HepG2 (cell line): ENCODE measurements around the gene APRT. TPM values are rescaled to one million over a fixed set of nuclear protein-coding genes. Genes with fewer than 3 reads are reported as not detected.

Experiments used
- ARID5B ChIP-seq: IDR thresholded peaks from 2 replicates; pipeline ENCODE4 v1.4.0; 2020; ENCODE audit warnings: mild to moderate bottlenecking, missing genetic modification reagents
- ATF6 ChIP-seq: sonication (generic); formaldehyde crosslinking; conservative IDR thresholded peaks from 2 replicates; pipeline ENCODE4 v1.4.0; 2020; ENCODE audit warnings: missing genetic modification reagents
- EED ChIP-seq: sonication (generic); formaldehyde crosslinking; IDR thresholded peaks from 2 replicates; pipeline ENCODE4 v1.5.0; 2020; ENCODE audit warnings: mild to moderate bottlenecking, missing genetic modification reagents
- NR3C1 ChIP-seq: sonication (generic); formaldehyde crosslinking; IDR thresholded peaks from 2 replicates; pipeline ENCODE4 v1.4.0; 2020; ENCODE audit warnings: missing genetic modification reagents
- SMYD3 ChIP-seq: sonication (generic); formaldehyde crosslinking; IDR thresholded peaks from 2 replicates; pipeline ENCODE4 v1.8.1; 2023; ENCODE audit warnings: mild to moderate bottlenecking, missing genetic modification reagents
- ZBTB4 ChIP-seq: sonication (generic); formaldehyde crosslinking; IDR thresholded peaks from 2 replicates; pipeline ENCODE4 v1.4.0; 2020; ENCODE audit warnings: missing genetic modification reagents, mild to moderate bottlenecking, borderline replicate concordance
- ZMYM3 ChIP-seq: sonication (generic); formaldehyde crosslinking; IDR thresholded peaks from 2 replicates; pipeline ENCODE4 v1.5.1; 2020; ENCODE audit warnings: mild to moderate bottlenecking, missing genetic modification reagents
- polyA plus RNA-seq, 8 experiments: library from polyadenylated mRNA; depleted of rRNA in 3 of 8; stranded (reverse) in 7 of 8; unstranded in 1 of 8; fragments of >200 nt; fragmentation: Illumina TruSeq in 4 of 8; extraction: Trizol in 4 of 8; gene quantifications; 2 replicates each; pipeline versions ENCODE4 v1.2.1 to v1.2.3, GENCODE V29; 2011 to 2016; ENCODE audit warnings: low read depth in 4 of 8, missing spikeins in 1 of 8, mixed read lengths in 1 of 8; ENCODE audit not compliant: insufficient read depth in 1 of 8
- total RNA-seq, 5 experiments: library from RNA; depleted of rRNA; stranded (reverse); fragments of >200 nt; fragmentation: Illumina TruSeq; extraction: Trizol; gene quantifications; 2 replicates each; pipeline ENCODE4 v1.2.3, GENCODE V29; 2016; ENCODE audit warnings: low read depth in 1 of 5
- TF ChIP-seq, protein P1 (sequence below): sonication (generic); formaldehyde crosslinking; IDR thresholded peaks from 2 replicates; pipeline ENCODE4 v1.8.1; 2023; ENCODE audit warnings: missing genetic modification reagents, mild to moderate bottlenecking, borderline replicate concordance

The APRT gene
- total and polyA plus RNA-seq, 2 of the 13 experiments (the other 11 are each of a cell fraction or from before 2014, with no cell fraction given) = 155 to 242 TPM

DNA sequence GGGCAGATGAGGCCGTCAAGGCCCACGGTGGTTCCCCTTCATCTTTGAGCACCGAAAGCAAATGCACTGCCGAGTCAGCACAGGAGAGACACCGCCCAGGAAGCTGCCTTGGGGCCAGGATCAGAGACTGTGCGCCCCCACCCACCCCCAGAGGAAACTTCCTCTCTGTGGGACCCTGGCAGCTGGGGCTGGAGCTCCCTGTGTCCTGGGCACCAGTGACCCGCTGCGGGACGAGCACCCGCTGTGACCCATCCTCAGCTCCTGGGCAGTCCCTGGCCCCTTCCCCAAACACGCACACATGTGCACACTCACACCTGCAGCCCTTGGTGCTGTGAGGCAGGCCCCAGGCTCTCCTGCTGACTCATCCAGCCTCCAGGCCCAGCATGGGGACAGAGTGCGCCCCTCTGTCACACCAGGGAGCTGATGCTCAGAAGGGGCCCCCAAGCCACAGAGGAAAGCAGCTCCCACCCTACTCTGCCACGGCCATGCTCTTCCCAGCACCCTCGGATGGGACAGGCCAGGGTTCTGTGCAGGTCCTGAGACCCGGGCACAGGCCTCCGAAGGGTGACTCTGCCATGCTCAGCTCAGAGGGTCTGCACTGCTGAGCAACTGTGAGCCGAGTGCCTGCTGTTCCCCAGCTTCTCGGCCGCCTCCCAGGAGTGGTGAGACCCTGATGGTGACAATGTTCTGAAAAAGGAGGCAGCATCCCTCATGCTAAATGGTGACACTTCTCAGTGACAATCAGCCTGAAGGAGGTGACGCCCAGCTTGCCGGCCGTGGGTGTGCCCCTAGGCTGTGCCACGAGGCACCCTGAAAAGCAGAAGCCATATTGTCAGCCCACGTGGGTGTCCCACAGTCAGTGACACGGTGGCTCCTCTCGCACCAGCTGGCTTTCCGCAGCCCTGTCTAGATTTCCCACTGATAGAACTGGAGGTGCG is 30.3 kb downstream of the APRT start (continued):
- TF ChIP-seq ZBTB4 (CRISPR knock-in tag) (no peak), ATF6 (CRISPR knock-in tag) (no peak), SMYD3 (CRISPR knock-in tag) (no peak), ARID5B (CRISPR knock-in tag) (no peak), EED (no peak), ZMYM3 (CRISPR knock-in tag) (no peak), NR3C1 (CRISPR knock-in tag) (no peak)
- TF ChIP-seq, protein P1, sequence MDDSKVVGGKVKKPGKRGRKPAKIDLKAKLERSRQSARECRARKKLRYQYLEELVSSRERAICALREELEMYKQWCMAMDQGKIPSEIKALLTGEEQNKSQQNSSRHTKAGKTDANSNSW = no peak
